Karpas-422 (cell line): ENCODE measurements around the gene GPSM1. TPM values are rescaled to one million over a fixed set of nuclear protein-coding genes. Genes with fewer than 3 reads are reported as not detected.

Source experiments
- DNase-seq: peaks from one replicate; pipeline ENCODE4 v3.0.0-alpha.2; 2015
- H2AFZ ChIP-seq: fragments of 200-600 bp; sonication (generic); 2 replicates; pipeline ENCODE4 v1.6.1; 2014; ENCODE audit warnings: antibody characterized with exemption, low read length, mixed read lengths
- H3K27ac ChIP-seq: fragments of 200-600 bp; sonication (generic); 2 replicates; pipeline ENCODE4 v1.5.1; 2014; ENCODE audit warnings: mild to moderate bottlenecking, low read length, moderate library complexity
- H3K27me3 ChIP-seq: fragments of 200-600 bp; sonication (generic); 2 replicates; pipeline ENCODE4 v1.6.1; 2014; ENCODE audit warnings: low read length, mixed read lengths
- H3K36me3 ChIP-seq: fragments of 200-600 bp; sonication (generic); 2 replicates; pipeline ENCODE4 v1.6.1; 2014; ENCODE audit warnings: low read length, mixed read lengths; ENCODE audit not compliant: insufficient read depth
- H3K4me1 ChIP-seq: fragments of 200-600 bp; sonication (generic); 2 replicates; pipeline ENCODE4 v1.6.1; 2014; ENCODE audit warnings: mild to moderate bottlenecking, low read length, mixed read lengths
- H3K4me2 ChIP-seq: fragments of 200-600 bp; sonication (generic); 2 replicates; pipeline ENCODE4 v1.6.1; 2014; ENCODE audit warnings: low read length, low read depth, mild to moderate bottlenecking; ENCODE audit not compliant: poor library complexity, severe bottlenecking
- H3K4me3 ChIP-seq: fragments of 200-600 bp; sonication (generic); 2 replicates; pipeline ENCODE4 v1.5.1; 2014; ENCODE audit warnings: mild to moderate bottlenecking, antibody characterized with exemption, low read length, mixed read lengths
- H3K79me2 ChIP-seq: fragments of 200-600 bp; sonication (generic); 2 replicates; pipeline ENCODE4 v1.6.1; 2014; ENCODE audit warnings: mild to moderate bottlenecking, low read length, mixed read lengths
- H3K9ac ChIP-seq: fragments of 200-600 bp; sonication (generic); 2 replicates; pipeline ENCODE4 v1.6.0; 2014; ENCODE audit warnings: low read length
- H3K9me2 ChIP-seq: fragments of 200-600 bp; sonication (generic), shearing (Covaris generic); replicated peaks from 2 replicates; pipeline ENCODE4 v1.6.0; 2014; ENCODE audit warnings: mild to moderate bottlenecking, low read length, moderate library complexity; ENCODE audit not compliant: insufficient read depth
- H3K9me3 ChIP-seq: fragments of 300-700, 200-600 bp; sonication (generic); 2 replicates; pipeline ENCODE4 v1.6.1; 2014; ENCODE audit warnings: low read length, mixed read lengths
- H4K20me1 ChIP-seq: fragments of 200-600 bp; sonication (generic); 2 replicates; pipeline ENCODE4 v1.6.1; 2014; ENCODE audit warnings: mild to moderate bottlenecking, antibody characterized with exemption, low read length, low read depth; ENCODE audit not compliant: insufficient read depth
- total RNA-seq: library from RNA; depleted of rRNA; stranded (reverse); fragments of >200 nt; shearing (Covaris generic); gene quantifications from 2 replicates; pipeline ENCODE4 v1.2.3, GENCODE V29; 2014; ENCODE audit warnings: low replicate concordance

GPSM1 gene
- total RNA-seq, 1 experiment from 2014 or later, result 11.7 TPM

DNA sequence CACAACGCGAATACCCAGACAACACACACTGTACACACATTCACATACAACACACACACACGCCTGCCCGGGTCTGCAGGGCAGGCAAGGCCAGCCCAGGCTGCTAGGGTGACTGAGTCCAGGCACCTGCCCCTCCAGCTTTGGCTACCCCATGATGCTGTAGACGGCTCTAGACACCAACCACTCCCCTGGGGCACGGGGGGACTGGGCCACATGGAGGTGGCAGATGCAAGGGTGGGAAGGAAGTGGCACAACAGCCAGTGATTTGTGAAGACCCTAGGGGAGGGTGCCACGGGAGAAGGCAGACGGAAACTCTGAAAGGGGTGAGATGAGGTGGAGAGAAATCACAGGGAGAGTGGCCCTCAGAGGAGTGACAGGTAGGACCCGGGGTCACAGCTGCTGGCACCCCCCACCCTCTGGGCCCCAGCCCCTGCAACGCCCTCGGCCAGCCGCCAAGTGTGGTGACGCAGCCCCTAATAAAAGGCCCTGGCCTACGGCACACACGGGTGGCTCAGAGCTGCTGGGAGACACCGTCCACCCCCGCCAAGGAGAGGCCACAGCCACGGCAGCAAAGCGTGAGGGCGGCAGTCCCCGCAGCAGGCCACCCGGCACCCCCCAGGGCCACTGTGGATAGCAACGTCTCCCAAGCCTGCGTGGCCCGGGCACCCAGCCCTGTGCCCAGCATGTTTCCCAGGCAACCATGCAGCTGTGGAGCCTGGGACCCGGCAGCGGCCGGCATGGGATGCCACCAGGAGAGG is 16.9 kb upstream of the GPSM1 start:
- peak overlapping the region; percentile 67 for H3K4me2 ChIP-seq
- no peak overlapping the region for H2AFZ ChIP-seq
- no peaks in the 10 kb centered on the region for H3K79me2 ChIP-seq
- no peaks in the 10 kb centered on the region; the same call in 1 of the 2 replicates for H3K36me3 ChIP-seq
- H4K20me1 ChIP-seq, result no peaks in the 10 kb centered on the region
- peaks cover 8% of the 10 kb centered on the region for H3K9me3 ChIP-seq
- peaks cover 70% of the 10 kb centered on the region for H3K4me1 ChIP-seq
- peak; percentile 63 for DNase-seq
- H3K27me3 ChIP-seq, result no peaks in the 10 kb centered on the region
- no peak overlapping the region for H3K4me3 ChIP-seq
- peak overlapping the region; percentile 4; the same call in 1 of the 2 replicates for H3K9ac ChIP-seq
- H3K9me2 ChIP-seq, result no peaks in the 10 kb centered on the region
- H3K27ac ChIP-seq, result no peak overlapping the region

DNA sequence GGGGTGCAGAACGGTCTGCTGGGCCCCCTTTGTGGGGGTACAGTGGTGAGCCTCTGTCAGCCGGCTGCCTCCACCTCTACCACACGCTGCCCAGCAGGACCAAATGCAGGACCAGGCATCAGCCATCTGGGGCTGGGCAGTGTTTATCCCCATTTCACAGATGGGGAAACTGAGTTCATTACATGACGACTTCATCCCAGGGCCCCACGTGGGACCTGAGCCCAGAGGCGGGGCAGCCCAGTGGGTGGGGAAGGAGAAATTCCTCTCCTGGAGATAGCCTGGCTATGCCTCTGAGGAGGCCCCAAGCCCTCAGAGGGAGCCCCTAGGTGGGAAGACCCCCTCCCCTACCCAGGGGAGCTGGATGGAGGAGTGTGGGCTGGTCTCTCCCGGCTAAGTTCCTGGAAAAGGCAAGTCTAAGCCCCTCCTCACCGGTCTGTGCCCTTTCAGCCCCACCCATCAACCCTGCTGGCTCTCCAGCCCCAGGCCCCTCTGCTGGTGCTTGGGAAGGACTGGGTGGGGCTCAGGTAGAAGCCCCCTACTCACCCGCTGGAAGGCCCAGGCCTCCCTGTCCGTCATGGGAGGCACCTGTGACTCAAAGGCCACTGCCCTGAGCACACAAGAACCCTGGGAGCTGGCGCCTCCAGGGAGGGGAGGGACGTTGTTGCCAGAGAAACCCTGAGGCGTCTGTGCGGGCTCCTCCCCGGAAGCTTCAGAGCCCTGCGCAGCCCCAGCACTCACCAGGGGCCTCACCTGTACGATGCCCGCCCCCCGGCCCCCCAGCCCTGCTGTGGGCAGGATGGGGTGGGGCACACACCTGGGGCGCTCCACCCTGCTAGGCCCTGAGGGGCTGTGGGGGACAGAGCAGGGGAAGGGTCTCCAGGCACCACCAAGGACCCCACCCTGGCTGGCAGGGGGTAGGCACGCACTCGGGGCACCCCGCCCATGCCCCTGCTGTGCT is 16.0 kb upstream of the GPSM1 start:
- H3K9me2 ChIP-seq, result no peaks in the 10 kb centered on the region
- peak; percentile 83 for DNase-seq
- peak overlapping the region; percentile 67 for H3K4me2 ChIP-seq
- H3K9ac ChIP-seq, result peak overlapping the region; percentile 46
- peak overlapping the region; percentile 22; the same call in 1 of the 2 replicates for H3K4me3 ChIP-seq
- H3K79me2 ChIP-seq, result no peaks in the 10 kb centered on the region
- no peaks in the 10 kb centered on the region for H4K20me1 ChIP-seq
- peak overlapping the region; percentile 79; the same call in 1 of the 2 replicates for H3K27ac ChIP-seq
- H3K4me1 ChIP-seq, result peaks cover 64% of the 10 kb centered on the region
- H3K9me3 ChIP-seq, result peaks cover 8% of the 10 kb centered on the region
- H2AFZ ChIP-seq, result no peak overlapping the region
- no peaks in the 10 kb centered on the region for H3K27me3 ChIP-seq
- no peaks in the 10 kb centered on the region; the same call in 1 of the 2 replicates for H3K36me3 ChIP-seq

DNA sequence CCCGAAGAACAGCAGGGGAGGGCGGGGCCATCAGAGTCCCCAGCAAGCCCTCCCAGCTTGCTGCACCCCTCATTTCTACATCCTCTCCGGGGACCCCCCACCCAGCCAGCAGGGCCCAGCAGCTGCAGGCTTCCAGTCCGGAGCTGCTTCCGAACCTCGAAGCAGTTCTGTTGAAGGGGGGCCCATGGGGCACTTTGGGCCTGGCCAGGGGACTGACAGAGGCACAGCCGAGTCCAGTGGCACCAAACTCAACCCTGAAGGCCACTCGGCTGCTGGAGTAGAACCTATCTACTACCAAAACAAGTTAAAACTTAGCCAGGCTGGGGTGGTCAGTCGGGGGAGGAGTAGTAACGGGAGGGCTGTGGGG is 15.3 kb upstream of the GPSM1 start:
- H3K27me3 ChIP-seq, result no peaks in the 10 kb centered on the region
- peak overlapping the region; percentile 46 for H3K9ac ChIP-seq
- DNase-seq, result no peak
- no peaks in the 10 kb centered on the region for H3K9me2 ChIP-seq
- peaks cover 8% of the 10 kb centered on the region for H3K9me3 ChIP-seq
- no peaks in the 10 kb centered on the region; the same call in 1 of the 2 replicates for H3K36me3 ChIP-seq
- peak overlapping the region; percentile 22; the same call in 1 of the 2 replicates for H3K4me3 ChIP-seq
- no peaks in the 10 kb centered on the region for H4K20me1 ChIP-seq
- no peak overlapping the region for H2AFZ ChIP-seq
- peaks cover 64% of the 10 kb centered on the region for H3K4me1 ChIP-seq
- H3K4me2 ChIP-seq, result peak overlapping the region; percentile 67
- H3K79me2 ChIP-seq, result no peaks in the 10 kb centered on the region
- H3K27ac ChIP-seq, result peak overlapping the region; percentile 79; the same call in 1 of the 2 replicates

DNA sequence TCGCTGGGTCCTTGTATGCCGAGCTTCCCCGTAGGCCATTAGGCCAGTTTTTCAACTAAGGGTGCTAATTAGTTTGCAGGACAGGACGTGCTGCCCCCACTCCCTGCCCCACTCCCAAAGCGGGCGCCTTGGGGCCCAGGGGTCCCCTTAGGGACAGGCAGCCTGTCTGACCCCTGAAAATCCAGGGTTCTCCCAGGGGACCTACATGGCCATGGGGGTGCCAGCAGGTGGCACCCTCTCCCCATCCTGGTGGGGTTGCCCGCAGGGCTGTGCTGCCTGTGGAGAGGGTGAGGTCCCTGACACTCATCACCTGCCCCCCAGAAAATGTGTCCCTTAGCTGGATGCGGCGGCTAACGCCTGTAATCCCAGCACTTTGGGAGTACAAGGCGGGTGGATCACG is 14.9 kb upstream of the GPSM1 start:
- Histone ChIP-seq H2AFZ (no peak overlapping the region), H3K9me3 (peaks cover 8% of the 10 kb centered on the region), H3K4me2 (peak overlapping the region; percentile 67), H3K27ac (peak overlapping the region; percentile 79), H3K4me1 (peaks cover 66% of the 10 kb centered on the region), H3K36me3 (no peaks in the 10 kb centered on the region; the same call in 1 of the 2 replicates), H3K79me2 (no peaks in the 10 kb centered on the region), H3K9ac (peak overlapping the region; percentile 54), H3K27me3 (no peaks in the 10 kb centered on the region), H3K4me3 (peak overlapping the region; percentile 22; the same call in 1 of the 2 replicates), H4K20me1 (no peaks in the 10 kb centered on the region), H3K9me2 (no peaks in the 10 kb centered on the region)
- DNase-seq, result peak; percentile 90

DNA sequence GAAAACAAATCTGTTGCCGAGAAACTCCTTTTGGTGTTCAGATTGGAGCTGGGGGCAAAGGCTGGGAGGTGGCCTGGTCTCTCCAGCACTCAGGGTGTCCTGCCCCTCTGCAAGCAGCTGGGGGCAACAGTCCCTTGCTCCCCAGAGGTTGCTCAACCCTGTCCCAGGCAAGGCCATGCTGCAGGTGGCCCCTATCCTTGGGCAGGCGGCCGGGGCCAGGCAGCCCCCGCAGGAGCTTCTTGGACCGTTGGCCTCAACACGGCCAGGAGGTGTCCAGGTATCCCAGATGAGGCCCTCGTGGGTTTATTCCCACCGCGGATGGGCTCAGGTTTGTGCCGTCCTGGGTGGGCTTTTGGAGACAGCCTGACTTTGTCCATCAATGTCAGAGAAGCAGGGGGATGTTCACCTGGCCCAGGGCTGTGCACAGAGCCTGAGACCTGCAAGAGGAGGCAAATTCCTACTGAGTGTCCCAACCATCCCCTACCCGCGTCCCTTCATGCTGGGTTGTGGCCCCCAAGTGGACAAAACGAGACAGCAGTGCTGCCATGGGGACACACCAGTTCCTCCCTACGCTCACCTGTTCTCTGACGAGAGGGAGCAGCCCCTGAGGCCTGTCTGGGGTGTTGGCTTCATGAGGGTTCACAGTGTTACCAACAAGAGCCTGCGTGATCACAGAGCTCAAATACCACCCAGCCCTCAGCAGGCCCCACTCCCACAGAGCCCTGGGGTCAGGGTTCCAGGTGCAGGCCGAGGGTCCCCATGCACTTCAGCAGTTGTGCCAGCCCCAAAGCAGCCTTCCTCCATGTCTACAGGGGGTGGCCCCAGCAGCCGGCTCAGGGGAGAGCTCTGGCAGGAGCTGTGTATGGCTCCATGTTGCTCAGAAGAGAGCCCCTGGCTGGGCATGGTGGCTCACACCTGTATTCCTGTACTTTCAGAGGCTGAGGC is 14.0 kb upstream of the GPSM1 start:
- H3K9me3 ChIP-seq, result peaks cover 8% of the 10 kb centered on the region
- peak; percentile 78 for DNase-seq
- H3K9ac ChIP-seq, result peak overlapping the region; percentile 54
- no peaks in the 10 kb centered on the region for H3K79me2 ChIP-seq
- H3K36me3 ChIP-seq, result no peaks in the 10 kb centered on the region; the same call in 1 of the 2 replicates
- peak overlapping the region; percentile 67 for H3K4me2 ChIP-seq
- H3K4me1 ChIP-seq, result peaks cover 75% of the 10 kb centered on the region
- no peaks in the 10 kb centered on the region for H4K20me1 ChIP-seq
- H3K27me3 ChIP-seq, result no peaks in the 10 kb centered on the region
- peak overlapping the region; percentile 21; the same call in 1 of the 2 replicates for H2AFZ ChIP-seq
- no peak overlapping the region for H3K4me3 ChIP-seq
- H3K9me2 ChIP-seq, result no peaks in the 10 kb centered on the region
- H3K27ac ChIP-seq, result peak overlapping the region; percentile 79

DNA sequence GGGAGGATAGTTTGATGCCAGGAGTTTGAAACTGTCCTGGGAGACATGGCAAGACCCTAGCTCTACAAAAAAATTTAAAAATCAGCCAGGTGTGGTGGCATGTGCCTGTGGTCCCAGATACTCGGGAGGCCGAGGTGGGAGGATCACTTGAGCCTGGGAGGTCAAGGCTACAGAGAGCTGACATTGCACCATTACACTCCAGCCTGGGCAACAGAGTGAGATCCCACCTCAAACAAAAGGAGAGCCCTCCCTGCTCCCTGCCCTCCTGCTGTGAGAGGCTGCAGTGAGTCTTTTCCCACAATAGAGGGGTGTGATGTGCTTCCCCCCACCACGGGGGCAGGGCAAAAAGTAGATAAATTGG is 13.3 kb upstream of the GPSM1 start:
- Histone ChIP-seq H3K4me1 (peaks cover 78% of the 10 kb centered on the region), H4K20me1 (no peaks in the 10 kb centered on the region), H3K27ac (peak overlapping the region; percentile 79), H3K4me3 (no peak overlapping the region), H3K79me2 (no peaks in the 10 kb centered on the region), H3K9ac (peak overlapping the region; percentile 54), H3K9me3 (peaks cover 8% of the 10 kb centered on the region), H2AFZ (no peak overlapping the region), H3K4me2 (no peak overlapping the region), H3K36me3 (no peaks in the 10 kb centered on the region; the same call in 1 of the 2 replicates), H3K27me3 (no peaks in the 10 kb centered on the region), H3K9me2 (no peaks in the 10 kb centered on the region)
- DNase-seq, result no peak

DNA sequence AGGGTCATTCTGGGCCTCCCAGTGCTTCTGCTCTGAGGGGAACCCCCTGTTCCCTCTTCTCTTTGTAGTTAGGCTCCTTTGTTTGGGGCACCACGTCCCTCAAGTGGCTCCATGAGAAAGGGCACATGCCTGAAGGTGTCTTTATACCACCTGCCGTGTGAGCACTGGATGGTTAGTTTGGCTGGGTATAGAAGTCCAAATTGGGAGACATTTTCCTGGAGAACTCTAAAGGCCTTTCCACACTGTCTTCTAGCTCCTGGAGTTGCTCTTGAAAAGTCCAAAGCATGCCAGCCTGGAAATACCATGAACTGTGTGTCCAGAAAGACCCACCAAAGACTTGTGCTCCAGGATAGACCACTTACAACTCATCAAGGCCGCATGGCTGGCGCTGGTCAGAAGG is 12.4 kb upstream of the GPSM1 start:
- H3K36me3 ChIP-seq, result no peaks in the 10 kb centered on the region; the same call in 1 of the 2 replicates
- H3K27ac ChIP-seq, result peak overlapping the region; percentile 79; the same call in 1 of the 2 replicates
- H3K4me2 ChIP-seq, result no peak overlapping the region
- H3K9ac ChIP-seq, result no peak overlapping the region
- DNase-seq, result no peak
- H2AFZ ChIP-seq, result no peak overlapping the region
- H4K20me1 ChIP-seq, result no peaks in the 10 kb centered on the region
- no peak overlapping the region for H3K4me3 ChIP-seq
- no peaks in the 10 kb centered on the region for H3K79me2 ChIP-seq
- H3K9me2 ChIP-seq, result no peaks in the 10 kb centered on the region
- H3K9me3 ChIP-seq, result peaks cover 8% of the 10 kb centered on the region
- peaks cover 78% of the 10 kb centered on the region for H3K4me1 ChIP-seq
- H3K27me3 ChIP-seq, result no peaks in the 10 kb centered on the region
